GM19328 (cell line): Measurements from ENCODE around the gene SULT2A1.
"Not testable (repeated sequence)": the region's sequence is repeated elsewhere in the genome, so short reads cannot be mapped to it uniquely, and the experiment has no call there.

Experiments
- ATAC-seq: cut with Tn5 transposase; IDR thresholded peaks from one replicate; pipeline ENCODE4 v1.9.1; 2021; ENCODE audit warnings: mild to moderate bottlenecking, moderate library complexity; ENCODE audit not compliant: unreplicated experiment

The SULT2A1 gene

GRCh38 chr19:47886010-47886559, at the start of gene SULT2A1:
Gene SULT2A1, minus strand, starts transcription at chr19:47886315. Its CDS starts 58 bp downstream, at chr19:47886257.
- no peak for ATAC-seq

DNA sequence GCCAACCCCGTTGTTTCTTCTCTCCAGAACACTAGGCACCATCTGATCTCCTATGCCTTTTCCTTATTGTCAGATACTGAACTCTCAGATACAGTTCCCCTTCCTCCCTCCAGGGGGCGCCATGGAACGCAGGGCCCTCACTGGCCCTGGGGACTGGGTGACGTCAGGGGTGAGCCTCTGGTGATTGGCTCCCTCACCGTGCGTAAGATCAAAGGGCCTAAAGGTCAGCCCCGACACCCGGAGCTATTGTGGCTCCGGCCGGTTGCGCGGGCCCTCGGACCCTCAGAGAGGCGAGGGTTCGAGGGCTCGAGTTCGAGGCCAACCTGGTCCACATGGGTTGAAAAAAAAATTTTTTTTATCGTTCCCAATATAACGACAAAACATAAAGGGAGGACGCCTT, 42.5 kb upstream of the SULT2A1 start:
- ATAC-seq = not testable (repeated sequence)

GRCh38 chr19:47920107-47920506, 34.0 kb upstream of the SULT2A1 start:
- not testable (repeated sequence) for ATAC-seq

DNA sequence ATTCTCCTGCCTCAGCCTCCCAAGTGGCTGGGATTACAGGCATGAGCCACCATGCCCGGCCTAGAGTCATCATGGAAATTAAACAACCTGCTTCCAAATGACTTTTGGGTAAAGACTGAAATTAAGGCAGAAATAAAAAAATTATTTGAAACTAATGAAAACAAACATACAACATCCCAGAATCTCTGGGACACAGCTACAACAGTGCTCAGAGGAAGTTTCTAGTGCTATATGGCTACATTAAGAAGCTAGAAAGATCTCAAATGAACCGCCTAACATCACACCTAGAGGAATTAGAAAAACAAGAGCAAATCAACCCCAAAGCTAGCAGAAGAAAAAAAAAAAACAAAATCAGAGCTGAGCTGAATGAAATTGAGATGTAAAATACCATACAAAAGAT, 24.1 kb upstream of the SULT2A1 start:
- not testable (repeated sequence) for ATAC-seq

DNA sequence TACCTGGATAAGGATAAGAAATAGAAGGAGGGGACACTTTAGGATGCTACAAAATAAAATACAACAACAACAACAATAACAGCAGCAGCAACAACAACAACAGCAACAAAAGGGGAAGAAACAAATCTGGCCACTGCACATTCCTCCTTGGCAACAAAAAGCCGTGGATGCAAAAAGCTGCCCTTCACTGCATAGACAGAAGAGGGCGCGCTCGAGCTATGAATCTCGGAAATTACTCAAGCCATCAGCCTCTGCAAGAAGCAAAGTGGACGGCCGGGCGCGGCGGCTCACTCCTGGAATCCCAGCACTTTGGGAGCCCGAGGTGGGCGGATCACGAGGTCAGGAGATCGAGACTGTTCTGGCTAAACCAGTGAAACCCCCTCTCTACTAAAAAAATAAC, 23.2 kb upstream of the SULT2A1 start:
- ATAC-seq = not testable (repeated sequence)

DNA sequence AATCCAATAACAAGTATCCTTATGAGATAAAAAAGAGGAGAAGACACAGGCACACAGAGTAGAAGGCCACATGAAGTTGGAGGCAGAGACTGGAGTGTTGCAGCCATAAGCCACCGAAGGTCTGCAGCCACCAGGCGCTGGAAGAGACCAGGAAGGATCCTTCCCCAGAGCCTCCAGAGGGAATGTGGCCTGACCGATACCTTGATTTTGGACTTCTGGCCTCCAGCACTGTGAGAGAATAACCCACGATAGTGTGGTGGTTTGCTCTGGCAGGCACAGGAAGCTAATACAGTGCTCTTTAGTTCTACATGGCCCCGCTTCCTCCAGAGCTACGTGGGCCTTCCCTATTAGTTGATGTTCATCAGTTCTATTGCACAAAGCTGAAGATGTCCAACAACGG, 15.3 kb upstream of the SULT2A1 start:
- no peak for ATAC-seq

DNA sequence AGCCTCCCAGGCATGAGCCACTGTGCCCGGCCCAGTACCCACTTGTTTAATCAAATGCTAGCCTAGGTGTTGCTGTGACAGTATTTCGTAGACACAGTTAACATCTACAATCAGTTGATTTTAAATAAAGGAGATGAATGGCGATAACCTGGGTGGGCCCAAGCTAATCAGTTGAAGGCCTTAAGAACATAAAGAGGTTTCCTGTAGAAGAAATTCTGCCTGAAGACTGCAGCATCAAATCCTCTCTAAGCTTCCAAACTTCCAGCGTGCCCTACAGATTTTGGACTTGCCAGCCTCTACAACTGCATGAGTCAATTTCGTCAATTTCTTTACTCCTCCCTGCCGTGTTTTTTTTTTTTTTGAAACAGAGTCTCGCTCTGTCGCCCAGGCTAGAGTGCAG, 13.2 kb upstream of the SULT2A1 start:
- ATAC-seq = no peak

DNA sequence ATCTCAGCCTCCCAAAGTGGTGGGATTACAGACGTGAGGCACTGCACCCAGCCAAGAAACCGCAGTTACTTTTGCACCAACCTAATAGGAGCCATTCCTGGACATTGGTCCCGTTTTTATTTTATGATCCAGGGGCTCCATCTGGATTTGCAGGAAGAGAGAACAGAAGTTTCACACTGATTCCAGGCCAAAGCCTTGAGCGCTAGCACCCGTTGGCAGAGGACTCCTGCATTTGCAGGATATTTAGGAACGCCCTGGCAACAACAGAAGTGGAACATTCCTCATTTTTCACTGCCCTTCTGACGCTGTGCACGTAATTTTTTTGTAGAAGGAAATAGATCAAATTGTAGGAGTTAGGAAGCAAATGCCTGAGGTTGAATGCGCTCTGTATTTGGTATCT, 11.7 kb upstream of the SULT2A1 start:
- no peak for ATAC-seq

DNA sequence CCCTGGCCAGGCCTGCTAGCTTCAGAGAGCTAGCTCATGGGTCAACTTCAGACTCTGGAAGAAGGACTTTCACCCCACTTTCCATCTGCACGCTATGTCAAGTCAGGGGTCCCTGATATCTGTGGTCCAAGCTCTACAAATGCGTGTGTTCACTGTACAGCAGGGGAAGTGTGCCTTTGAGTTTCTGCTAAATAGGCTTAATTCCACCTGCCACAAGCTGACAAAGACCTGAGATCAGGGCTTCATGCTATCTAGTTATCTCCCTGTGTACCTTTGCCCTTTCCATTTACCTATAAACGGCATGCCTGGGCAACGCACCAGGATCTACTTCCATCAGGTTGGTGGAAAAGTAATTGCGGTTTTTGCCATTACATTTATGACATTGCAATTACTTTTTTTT, 10.7 kb upstream of the SULT2A1 start:
- ATAC-seq = no peak

- ATAC-seq = no peak
Measured at GRCh38 chr19:47896019-47896418, 9.9 kb upstream of the SULT2A1 start.

DNA sequence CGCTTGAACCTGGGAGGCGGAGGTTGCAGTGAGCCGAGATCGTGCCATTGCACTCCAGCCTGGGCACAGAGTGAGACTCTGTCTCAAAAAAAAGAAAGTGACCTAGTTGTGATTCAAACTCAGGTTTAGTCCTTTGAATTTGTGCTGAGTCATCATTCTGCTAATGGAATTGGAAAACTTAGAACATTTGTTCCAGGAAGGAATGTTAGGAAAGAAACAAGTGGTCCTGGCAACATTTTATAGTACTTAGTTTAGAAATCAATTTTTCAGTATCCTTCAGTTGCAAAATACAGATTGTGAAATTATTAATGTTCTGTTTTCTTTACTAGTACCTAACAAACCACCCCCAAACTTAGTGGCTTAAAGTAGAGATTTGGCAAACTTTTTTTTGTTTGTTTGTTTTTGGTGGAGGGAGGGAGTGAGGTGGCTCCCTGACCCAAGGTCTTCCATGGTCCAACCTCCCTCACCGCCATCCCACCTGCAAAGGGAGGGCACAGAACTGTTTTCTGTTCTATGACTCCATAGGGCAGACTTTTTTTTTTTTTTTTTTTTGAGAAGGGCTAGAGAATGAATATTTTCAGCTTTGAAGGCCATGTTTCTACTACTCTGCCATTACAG, 9.2 kb upstream of the SULT2A1 start:
- no peak for ATAC-seq

- no peak for ATAC-seq
Measured at GRCh38 chr19:47891923-47892666, 6.0 kb upstream of the SULT2A1 start.

DNA sequence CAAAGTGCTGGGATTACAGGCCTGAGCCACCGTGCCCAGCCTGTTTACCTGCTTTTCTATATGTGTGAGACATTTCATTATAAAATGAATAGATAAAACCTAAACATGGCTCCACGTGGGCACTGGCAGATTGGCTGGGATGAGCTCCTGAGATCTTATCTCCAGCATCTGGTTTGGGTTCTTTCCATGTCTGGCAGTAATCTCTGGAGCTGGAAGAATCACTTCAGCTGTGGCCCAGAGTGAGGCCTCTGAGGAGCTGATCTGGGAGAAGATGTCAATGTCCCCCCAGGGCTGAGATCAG, 5.5 kb upstream of the SULT2A1 start:
- no peak for ATAC-seq

DNA sequence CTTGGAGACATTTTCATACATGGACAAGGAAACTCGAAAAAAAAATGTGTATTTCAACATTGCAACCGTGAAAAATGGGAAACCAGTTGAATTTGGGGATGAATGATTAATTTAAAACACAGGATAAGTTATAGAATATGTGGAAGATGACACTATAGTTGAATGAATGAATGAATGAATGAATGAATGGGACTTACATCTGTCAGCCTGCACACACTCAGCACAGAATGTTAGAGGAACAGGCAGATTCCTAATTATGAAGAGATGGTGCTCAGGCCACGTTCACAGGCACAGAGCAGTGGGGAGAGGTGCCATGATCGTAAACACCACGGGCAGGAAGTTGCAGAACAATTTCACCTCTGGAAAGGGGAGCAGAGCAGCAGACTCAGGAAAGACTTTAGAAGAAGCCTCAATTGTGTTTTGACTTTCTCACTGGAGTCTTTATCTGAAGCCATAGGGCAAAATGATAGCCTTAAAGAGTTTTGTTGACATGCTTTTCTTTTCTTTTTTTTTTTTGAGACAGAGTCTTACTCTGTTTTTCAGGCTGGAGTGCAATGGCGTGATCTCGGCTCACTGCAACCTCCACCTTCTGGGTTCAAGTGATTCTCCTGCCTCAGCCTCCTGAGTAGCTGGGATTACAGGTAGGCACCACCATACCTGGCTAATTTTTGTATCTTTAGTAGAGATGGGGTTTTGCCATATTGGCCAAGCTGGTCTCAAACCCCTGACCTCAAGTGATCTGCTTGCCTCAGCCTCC, 4.9 kb upstream of the SULT2A1 start:
- ATAC-seq = no peak

DNA sequence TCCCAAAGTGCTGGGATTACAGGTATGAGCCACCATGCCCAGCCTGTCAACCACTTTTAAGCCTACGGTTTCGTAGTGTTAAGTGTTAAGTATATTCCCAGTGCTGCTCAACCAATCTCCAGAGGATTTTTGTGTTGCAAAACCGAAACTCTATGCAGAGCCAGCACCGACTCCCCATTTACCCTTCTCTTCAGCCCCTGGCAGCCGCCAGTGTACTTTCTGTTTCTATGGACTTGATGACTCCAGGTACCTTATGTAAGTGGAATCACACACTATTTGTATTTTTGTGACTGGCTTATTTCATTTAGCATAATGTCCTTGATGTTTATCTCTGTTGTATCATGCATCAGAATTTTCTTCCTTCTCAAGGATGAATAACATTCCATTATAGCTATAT, 1.1 kb downstream of the SULT2A1 start:
- no peak for ATAC-seq

DNA sequence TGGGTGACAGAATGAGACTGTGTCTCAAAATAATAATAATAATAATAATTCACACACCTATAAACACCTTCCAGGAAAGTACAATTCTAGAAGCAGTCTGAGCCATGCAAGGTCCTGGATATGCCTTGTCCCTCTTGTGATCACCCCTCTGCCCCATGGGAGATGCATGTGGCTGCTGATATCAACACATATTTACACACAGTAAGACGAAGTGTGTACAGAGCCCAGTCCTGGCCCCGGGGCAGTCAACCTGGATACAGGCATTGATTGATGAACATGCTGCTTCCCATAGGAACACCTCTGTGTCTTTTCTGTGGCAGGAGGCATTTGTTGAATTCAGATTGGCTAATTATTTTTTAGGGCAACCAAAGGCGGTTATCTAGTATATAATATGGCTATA, 3.2 kb downstream of the SULT2A1 start:
- no peak for ATAC-seq

GRCh38 chr19:47881757-47882156, 4.4 kb downstream of the SULT2A1 start:
- no peak for ATAC-seq

DNA sequence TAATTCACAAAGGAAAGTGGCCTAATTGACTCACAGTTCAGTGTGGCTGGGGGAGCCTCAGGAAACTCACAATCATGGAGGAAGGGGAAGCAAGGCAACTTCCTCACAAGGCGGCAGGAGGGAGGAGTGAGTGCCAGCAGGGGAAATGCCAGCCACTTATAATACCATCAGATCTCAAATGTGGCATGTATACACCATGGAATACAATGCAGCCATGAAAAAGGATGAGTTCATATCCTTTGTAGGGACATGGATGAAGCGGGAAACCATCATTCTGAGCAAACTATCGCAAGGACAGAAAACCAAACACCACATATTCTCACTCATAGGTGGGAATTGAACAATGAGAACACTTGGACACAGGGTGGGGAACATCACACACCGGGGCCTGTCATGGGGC, 6.7 kb downstream of the SULT2A1 start:
- not testable (repeated sequence) for ATAC-seq

- no peak for ATAC-seq
Measured at GRCh38 chr19:47878906-47879305, 7.2 kb downstream of the SULT2A1 start.

DNA sequence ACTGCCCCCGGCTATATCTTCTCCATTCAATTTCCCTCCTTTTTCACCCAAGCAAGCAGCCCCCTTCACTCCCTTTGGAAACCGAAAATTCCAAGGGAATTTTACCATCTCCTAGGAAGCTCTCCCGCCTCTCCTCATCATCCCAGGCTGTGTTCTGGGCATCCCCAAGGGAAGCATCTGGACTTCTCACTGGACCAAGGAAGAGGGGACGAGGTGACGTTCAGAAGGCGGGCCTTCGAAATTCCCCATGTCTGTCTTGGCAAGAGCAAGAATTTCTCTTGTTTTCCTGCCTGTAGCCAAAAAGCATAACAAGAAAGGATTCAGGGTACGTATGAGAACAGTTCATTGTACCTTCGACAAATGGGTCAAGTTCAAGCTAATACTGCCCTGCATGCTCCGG, 20.9 kb downstream of the SULT2A1 start:
- ATAC-seq = no peak

- no peak for ATAC-seq
Measured at GRCh38 chr19:47863514-47863936, 22.6 kb downstream of the SULT2A1 start.

DNA sequence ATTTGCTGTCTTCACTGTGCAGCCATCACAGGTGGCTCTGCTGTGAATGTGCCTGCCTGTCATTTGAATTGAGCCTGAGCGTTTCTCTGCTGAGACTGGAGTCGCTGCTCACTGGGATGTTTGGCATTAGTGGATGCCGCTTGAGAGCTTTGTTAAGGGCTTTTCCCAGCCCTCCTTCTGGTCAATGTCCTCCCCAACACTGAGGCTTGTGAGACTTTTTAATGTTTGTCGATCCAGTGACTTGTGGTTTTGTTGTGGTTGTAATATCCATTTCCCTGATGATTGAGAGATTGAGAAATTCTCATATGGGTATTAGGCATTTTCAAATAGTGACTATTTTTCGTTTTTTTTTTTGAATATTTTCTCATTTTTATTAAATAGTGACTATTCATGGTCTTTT, 24.5 kb downstream of the SULT2A1 start:
- no peak for ATAC-seq
